ENCODE results near the gene OR52E4.

Gene OR52E4

GRCh38 chr11:5899534-5899933 lies 19.1 kb downstream of the OR52E4 start:
- TF ChIP-seq ZNF518A (tag by site-specific recombination; conservative IDR thresholded peaks at IDR 0.05; ENCODE audit: low read depth) = no peak
- CTCF ChIA-PET = no interaction called here
- Histone ChIP-seq H3K4me1 (ENCODE audit: control insufficient read depth, insufficient read depth, low read length) (no peaks in the 10 kb centered on the region), H3K27ac (ENCODE audit: extremely low read depth, low read depth, low read length) (no peak overlapping the region), H3K9me3 (ENCODE audit: control insufficient read depth, insufficient read depth, low read depth, low read length) (no peaks in the 10 kb centered on the region), H3K36me3 (ENCODE audit: control insufficient read depth in 2 of 2, insufficient read depth in 1 of 2, low read length in 2 of 2) (no peaks in the 10 kb centered on the region), H3K4me3 (ENCODE audit: low read depth, low read length) (no peak overlapping the region)
- POLR2A ChIA-PET = no interaction called here

- H3K4me3 ChIP-seq (ENCODE audit: low read depth, low read length) = no peak overlapping the region
- no peaks in the 10 kb centered on the region for H3K36me3 ChIP-seq (ENCODE audit: control insufficient read depth in 2 of 2, insufficient read depth in 1 of 2, low read length in 2 of 2)
- H3K9me3 ChIP-seq (ENCODE audit: control insufficient read depth, insufficient read depth, low read depth, low read length) = no peaks in the 10 kb centered on the region
- no peak overlapping the region for H3K27ac ChIP-seq (ENCODE audit: extremely low read depth, low read depth, low read length)
- ChIA-PET CTCF (interaction anchor here (1.2 kb wide), 1 partner anchor 452 kb away, joined by 5 read pairs; no protein-coding TSS in a partner anchor), POLR2A (no interaction called here)
- no peaks in the 10 kb centered on the region for H3K4me1 ChIP-seq (ENCODE audit: control insufficient read depth, insufficient read depth, low read length)
- no peak for TF ChIP-seq ZBTB6 (tag by site-specific recombination; IDR thresholded peaks at IDR 0.05)
- TF ChIP-seq ELK4 (IDR thresholded peaks at IDR 0.05; ENCODE audit: borderline replicate concordance, low read depth, low read length) = no peak
- TF ChIP-seq ZXDB (tag by site-specific recombination; IDR thresholded peaks at IDR 0.05) = no peak
- no peak for TF ChIP-seq ZNF639 (tag by site-specific recombination; IDR thresholded peaks at IDR 0.05)
- no peak for TF ChIP-seq ZFHX2 (tag by site-specific recombination; conservative IDR thresholded peaks at IDR 0.05)
- no peak for TF ChIP-seq ZSCAN18 (tag by site-specific recombination; IDR thresholded peaks at IDR 0.05)
- no peak for TF ChIP-seq ZNF335 (tag by site-specific recombination; conservative IDR thresholded peaks at IDR 0.05)
- no peak for TF ChIP-seq PRDM4 (tag by site-specific recombination; IDR thresholded peaks at IDR 0.05)
- TF ChIP-seq AEBP2 (tag by site-specific recombination; IDR thresholded peaks at IDR 0.05; ENCODE audit: borderline replicate concordance) = no peak
- TF ChIP-seq BCL11A (tag by site-specific recombination; IDR thresholded peaks at IDR 0.05; ENCODE audit: low read depth) = no peak
- TF ChIP-seq SALL2 (tag by site-specific recombination; IDR thresholded peaks at IDR 0.05; ENCODE audit: borderline replicate concordance) = no peak
- TF ChIP-seq BCL6B (tag by site-specific recombination; IDR thresholded peaks at IDR 0.05) = no peak
- no peak for TF ChIP-seq ATF2 (tag by site-specific recombination; IDR thresholded peaks at IDR 0.05; ENCODE audit: low read depth)
- no peak for TF ChIP-seq GLI2 (tag by site-specific recombination; IDR thresholded peaks at IDR 0.05; ENCODE audit: borderline replicate concordance, low read depth)
- TF ChIP-seq ZNF146 (tag by site-specific recombination; IDR thresholded peaks at IDR 0.05) = no peak
Observed at GRCh38 chr11:5910540-5910939, 30.1 kb downstream of the OR52E4 start.

All from HEK293 (cell line).